CD4-positive, alpha-beta T cell treated with Interleukin-4 for 4 hours (primary cell): ENCODE results near the gene INCENP.
A peak's percentile ranks its signal among the peaks of the same experiment; 100 is the strongest.

Experiments used
- DNase-seq: peaks from one replicate; pipeline ENCODE4 v3.0.0-alpha.2; 2020

INCENP gene

DNA sequence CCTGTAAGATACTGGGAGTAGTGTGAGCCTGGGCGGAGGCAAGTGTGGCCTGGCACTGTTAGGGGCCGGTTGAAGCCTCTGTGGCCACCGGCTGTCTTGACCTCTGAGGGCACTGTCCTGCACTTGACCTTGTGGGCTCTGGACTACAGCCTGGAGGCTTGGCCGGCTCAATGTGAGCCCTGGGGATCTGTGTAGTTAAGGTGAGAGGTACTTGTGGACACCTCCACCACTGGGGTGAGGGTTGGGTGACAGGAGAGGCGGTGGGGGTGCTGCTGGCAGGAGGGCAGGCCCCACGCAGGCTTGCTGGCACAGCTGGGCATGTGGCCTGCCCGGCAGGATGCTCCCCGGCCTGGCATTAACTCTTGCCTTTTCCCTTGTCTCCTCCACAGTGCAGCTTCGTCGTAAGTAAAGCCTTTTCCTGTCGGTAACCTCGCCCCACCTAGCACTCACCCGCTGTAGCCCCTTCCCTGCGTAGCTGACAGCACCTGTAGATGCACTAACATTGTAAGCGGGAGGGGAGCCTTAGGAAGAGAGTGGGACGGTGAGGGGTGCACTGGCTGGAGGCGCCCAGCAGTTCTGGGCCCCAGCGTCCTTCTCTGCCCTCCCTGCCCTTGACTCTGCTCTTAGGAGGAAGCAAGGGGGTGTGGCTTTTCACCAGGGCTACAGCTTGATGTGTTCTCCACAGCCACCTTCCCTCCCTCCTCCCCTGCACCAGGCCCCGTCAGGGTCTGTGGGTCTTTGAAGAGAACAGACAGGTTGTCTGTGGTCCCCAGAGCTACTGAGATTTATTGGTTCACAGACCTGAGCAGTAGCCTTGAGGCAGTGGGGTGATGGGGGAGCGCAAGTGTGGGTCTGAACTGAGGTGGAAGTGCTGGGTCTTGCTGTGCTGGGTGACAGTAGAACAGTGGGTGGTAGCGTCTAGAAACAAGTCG, 17.6 kb downstream of the INCENP start:
- no peak for DNase-seq

DNA sequence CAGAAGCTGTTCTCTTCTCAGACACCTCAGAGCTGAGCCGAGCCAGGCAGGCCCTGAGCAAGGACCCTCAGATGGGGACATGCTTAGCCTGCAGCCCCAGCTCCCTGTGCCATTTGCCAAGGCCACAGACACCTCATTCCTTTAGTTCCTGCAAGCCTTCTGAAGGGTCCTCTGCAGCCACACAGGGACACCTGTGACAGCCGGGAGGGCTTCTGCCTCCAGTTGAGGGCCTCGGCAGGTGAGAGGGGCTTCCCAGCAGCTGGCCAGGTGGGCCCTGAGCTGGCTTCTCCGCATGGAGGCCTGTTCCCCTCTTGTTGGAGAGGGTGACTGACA, 18.2 kb downstream of the INCENP start:
- DNase-seq, result no peak

DNA sequence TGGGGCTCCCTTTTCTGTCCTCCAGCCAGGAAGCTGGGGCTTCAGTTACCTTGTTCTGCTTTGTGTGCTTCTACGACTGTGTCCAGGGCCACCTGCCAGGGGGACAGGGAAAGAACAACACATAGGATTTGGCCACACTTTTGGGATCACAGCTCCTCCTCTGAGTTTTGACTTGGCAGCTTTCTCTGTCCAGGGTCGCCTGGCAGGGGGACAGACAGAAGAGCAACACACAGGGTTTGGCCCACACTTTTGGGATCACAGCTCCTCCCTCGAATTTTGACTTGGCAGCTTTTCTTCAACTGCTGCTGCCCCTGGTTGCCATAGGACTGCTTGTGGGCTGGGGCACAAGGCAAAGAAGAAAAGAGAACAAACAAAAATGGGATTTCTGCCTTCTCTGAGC, 19.1 kb downstream of the INCENP start:
- DNase-seq, result no peak

DNA sequence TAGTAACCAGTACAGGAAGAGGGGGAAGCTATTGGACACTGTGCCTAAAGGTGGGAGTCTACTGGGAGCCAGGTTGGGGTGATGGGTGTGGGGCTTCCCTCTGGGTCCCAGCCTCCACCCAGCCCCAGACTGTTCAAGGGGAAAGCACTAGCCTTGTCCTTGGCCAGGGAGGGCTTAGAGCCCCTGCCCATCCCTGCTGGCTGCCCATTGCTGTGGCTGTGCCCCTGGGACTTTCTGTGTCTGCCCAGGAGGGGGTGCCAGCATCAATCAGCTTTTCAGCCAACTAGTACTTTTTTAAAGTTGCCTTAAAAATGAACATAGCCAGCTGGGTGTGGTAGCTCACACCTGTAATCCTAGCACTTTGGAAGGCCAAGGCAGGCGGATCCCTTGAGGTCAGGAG, 19.9 kb downstream of the INCENP start:
- no peak for DNase-seq

DNA sequence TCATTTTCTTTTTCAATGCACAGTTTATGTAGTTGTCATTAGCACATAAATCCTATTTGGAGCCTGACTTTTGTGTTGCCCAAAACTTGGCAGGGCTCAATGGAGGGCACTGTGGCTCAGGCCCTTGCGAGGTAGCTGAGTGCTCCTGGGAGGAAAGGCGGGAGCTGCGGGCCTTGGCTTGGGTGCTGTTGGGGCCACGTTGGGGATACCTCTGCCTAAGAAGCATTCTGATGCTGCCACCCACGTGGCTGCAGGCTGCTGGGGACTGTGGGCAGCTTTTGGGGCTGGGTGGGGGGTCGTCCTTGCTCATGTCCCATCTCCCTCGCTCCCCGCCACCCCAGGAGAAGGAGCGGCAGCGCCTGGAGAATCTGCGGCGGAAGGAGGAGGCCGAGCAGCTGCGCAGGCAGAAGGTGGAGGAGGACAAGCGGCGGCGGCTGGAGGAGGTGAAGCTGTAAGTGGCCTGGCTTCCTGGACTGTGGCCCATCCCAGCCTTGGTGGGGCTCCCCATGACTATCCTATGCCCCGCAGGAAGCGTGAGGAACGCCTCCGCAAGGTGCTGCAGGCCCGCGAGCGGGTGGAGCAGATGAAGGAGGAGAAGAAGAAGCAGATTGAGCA, 20.9 kb downstream of the INCENP start:
- no peak for DNase-seq

DNA sequence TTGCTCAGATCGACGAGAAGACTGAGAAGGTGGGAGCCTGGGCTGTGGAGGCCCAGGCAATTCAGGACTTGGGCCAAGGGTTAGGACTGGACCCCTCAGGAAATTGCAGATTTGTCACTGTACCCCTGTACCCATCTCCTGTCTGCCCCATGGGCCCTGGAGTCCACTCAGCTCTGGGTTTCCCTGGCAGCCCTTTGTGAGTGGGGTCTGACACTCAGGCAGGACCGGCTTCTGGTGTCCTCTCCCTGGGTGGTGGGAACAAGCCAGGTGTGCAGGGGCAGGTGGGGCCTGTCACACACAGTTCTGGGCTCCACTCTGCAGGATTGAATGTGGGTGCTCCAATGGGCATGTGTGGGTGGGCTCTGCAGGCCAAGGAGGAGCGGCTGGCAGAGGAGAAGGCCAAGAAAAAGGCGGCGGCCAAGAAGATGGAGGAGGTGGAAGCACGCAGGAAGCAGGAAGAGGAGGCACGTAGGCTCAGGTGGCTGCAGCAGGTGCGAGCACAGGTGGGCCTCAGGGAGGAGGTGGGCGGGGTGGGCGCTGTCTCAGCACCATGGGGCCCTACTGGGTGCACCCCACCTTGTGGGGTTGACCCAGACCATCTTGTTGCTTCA, 21.6 kb downstream of the INCENP start:
- DNase-seq, result no peak

DNA sequence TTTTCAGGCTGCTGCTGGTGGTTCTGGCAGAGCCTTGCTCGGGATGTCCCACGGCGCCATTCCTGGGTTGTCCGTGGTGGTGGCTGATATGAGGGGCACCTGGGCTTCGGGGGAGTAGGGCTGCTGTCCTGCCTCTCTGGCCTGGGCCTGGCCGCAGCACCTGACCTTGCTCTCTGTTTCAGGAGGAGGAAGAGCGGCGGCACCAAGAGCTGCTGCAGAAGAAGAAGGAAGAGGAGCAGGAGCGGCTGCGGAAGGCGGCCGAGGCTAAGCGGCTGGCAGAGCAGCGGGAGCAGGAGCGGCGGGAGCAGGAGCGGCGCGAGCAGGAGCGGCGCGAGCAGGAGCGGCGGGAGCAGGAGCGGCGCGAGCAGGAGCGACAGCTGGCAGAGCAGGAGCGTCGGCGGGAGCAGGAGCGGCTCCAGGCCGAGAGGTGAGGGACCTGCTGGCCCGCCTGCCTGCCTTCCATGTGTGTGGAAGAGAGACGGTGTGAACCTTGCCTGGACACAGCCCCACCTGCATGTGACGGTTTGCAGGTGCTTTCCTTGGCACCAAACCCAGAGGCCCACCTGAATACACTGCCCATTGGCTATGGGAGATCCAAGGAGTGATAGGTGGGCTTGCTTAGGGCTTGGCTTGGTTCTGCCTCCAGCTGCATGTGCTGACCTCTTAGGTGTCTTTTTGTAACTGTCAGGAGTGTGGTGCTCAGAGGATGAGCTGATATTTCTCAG, 22.8 kb downstream of the INCENP start:
- DNase-seq, result no peak

DNA sequence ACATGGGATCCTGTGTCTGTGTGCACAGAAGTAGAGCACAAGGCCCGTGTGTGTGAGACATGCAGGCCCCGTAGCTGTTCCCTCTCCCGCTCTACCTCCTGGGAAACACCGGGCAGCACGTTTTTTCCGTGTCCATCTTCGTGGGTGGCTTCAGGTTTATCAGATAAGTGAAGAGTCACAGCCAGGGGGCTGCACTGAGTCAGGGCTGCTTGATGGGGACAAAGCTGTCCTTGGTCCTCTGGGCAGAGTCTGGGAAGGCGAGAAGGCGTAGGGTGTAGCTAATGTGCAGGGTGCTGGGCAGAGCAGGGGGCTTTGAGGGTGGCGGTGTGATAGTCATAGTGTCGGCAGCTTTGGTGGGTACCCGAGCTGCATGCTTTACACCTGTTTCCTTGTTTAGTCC, 23.7 kb downstream of the INCENP start:
- no peak for DNase-seq

DNA sequence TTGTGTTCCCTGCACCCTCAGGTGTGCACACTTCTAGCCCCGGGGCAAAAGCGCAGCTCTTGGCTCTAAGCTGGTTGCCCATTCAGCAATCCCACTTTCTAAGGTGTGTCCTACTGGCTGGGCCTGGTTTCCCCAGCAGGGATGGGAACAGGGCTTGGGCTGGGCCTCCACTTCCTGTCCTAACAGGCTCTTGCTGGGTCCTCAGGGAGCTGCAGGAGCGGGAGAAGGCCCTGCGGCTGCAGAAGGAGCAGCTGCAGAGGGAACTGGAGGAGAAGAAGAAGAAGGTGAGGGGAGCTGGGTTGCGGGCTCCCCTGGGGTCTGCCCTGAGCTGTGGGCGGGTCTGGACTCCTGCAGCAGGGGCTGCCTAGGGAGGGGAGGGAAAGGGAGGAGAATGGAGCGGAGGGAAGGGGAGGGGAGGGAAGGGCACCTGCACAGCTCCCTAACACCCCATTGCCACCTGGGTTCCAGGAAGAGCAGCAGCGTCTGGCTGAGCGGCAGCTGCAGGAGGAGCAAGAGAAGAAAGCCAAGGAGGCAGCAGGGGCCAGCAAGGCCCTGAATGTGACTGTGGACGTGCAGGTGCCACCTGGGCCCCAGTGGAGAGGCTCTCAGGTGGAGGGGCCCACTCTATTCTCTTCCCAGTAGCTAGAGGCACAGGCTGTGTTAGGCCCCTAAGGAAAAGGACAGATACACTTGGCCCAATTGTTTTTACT, 24.6 kb downstream of the INCENP start:
- DNase-seq, result no peak

DNA sequence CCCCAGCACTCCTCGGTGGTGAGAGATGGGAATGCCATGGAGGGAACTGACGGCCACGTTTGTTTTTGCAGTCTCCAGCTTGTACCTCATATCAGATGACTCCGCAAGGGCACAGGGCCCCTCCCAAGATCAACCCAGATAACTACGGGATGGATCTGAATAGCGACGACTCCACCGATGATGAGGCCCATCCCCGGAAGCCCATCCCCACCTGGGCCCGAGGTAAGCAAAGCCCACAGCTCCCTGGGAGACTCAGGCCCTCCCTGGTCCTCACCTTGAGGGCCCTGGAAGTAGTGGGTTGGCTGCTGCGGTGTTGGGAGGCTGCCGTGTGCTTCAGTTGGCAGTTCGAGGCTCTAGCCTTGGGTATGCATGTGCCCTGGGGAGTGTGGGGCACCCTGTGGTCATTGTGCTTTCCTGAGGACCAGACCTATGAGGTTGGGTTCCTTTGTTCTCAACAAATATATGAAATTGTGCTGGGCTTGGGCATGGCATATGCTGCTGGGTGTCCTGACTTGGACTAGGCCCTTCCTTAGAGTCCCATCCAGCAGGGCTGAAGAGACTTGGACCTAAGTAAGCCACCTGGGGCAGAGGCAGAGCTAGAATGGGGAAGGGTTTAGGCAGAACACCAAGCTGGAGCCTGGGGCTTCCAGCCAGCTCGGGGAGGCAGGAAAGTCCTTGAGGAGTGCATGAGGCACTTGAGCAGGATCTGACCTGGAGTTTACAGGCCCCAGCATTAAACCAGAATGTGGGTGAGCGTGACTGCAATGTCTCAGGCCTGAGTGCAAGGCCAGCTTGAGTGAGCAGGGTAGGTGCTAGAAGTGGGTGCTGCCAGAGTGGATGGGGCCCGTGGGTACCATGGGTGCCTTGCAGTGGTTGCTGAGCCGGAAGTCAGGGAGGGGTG, 26.4 kb downstream of the INCENP start:
- DNase-seq, result no peak

DNA sequence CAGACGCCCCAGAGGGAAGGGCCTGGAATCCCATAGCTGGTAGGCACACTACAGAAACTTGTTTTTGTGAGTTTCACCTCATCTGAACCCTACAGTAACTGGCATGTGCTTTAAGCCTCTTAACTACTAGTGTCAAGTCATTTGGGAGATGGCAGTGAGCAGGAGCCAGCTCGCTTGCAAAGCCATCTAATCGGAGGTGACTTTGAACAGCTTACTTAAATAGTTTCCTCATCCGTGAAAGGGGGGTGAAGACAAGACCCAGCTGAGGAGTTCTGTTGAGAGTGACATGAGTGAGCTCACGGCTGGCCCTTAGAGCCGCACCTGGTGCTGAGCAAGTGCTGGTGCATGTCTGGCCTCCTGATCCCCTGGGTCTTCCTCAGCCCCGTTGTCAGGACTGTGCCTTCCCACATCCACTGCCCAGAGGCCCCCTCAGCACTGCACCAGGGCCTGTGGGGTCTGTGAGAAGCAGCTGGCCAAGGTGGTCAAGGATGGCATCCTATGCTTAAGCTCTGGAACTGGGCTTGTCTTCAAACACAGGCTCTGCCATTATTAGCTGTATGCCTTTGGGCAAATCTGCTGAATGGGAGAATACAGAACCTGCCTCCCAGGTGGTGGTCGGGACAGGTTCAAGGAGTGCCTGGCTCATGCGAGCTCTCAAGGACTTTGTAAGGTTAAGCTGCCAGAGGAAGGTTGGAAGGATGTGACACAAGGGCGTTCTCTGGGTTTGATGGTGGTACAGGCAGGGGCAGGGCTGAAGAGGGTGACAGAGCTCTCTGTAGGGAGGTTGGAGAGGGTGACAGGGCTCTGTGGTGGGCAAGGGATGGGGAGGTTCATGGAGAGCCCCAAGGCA, 27.3 kb downstream of the INCENP start:
- DNase-seq, result no peak

DNA sequence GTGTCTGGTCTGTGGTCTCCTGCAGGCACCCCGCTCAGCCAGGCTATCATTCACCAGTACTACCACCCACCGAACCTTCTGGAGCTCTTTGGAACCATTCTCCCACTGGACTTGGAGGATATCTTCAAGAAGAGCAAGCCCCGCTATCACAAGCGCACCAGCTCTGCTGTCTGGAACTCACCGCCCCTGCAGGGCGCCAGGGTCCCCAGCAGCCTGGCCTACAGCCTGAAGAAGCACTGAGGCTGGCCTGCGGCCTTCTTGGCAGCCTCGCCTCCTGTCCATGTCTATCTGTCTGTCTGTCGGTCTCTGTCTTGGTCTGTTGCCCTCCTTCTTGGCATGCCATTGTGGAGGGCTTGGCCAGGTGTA, 27.9 kb downstream of the INCENP start:
- no peak for DNase-seq

DNA sequence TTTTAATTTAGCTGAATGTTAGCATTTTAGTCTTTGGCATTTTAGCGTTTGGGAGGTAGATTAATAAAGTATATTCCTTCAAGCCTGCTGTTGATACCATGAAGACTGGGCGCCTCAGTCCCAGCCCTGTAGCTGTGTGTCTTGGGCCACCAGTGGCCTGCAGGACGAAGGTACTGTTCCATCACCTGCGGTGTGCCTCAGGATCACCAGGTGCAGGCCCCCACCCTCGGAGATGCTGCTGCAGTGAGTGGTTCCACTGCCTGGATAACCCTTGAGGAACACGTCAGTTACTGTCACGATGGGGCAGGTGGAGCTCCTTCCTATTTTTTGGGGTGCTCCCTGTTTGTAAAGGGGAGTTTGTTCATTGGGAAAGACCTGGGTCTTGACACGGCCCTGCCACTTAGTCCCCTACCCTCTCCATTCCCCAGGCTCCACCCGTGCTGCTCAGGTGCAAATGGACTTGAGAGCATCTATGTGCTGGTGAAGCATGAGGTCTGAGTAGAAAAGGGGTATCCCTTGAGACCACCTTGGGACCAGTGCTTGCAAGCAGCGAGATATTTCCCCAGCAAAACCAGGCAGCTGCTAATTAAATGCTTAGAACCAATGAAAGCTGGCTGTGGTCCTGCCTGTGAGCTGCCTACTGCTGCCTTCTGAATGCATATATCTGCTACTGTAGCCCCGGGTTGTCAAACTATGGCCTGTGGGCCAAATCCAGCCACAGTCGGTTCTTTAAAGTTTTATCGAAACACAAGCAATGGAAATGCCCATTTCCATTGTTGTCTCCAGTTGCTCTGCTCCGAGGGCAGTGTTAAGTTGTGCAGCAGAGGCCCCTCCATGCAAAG, 28.7 kb downstream of the INCENP start:
- no peak for DNase-seq

DNA sequence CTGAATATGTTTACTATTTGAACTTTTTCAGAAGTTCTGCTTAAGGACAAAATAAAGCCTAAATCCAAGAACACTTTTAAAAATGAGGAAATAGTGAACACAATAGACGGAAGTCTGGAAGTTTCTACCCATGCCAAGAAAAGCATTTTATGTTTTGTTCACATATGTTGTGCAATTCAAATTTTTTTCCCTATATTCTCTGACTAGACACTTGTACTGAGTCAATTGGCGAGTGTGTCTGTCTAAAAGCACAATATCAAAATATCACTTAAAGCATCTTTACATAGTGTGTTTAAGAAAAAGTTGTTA, 29.2 kb downstream of the INCENP start:
- DNase-seq, result no peak

DNA sequence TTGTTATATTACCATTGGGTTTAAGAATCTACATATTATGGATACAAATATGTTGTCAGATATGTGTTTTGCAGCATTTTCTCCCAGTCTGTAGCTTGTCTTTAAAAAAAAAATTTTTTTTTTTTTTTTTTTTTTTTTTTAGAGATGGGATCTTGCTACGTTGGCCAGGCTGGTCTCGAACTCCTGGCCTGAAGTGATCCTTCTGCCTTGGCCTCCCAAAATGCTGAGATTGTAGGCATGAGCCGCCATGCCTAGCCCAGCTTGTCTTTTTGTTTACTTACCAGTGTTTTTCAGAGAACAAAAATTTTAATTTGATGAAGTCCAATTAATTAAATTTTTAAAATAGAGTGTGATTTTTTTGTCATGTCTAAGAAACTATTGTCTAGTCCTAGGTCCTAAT, 29.8 kb downstream of the INCENP start:
- DNase-seq, result no peak

DNA sequence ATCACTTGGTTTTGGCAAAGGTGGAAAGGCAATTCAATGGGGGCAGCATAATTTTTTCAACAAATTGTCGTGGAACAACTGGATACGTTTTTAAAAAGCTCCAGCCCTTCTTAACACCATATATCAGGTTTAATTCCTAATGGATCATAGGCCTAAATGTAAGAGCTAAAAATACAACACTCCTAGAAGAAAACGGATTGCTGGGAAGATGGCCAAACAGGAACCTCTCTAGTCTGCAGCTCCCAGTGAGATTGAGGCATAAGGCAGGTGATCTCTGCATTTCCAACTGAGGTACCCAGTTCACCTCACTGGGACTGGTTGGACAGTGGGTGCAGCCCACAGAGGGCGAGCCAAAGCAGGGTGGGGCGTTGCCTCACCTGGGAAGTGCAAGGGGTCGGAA, 33.8 kb downstream of the INCENP start:
- no peak for DNase-seq

DNA sequence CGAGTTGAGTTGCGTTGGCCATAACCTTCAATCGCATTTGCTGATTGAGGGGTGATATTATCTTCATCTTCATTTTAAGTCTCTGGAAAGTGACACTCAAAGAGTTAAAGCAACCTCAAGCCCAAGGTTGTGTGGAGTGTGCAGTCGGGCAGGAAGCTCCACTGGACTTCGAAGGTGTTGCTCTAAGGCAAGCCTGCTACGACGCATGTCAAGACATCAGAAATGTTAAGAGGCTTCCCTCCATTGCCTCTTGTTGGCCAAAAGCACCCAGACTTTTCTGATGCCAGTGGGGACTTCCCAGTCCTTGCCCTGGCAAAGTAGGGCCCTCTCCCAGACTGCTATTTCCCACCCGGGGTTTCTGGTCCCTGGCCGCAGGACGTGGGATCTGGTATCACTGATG, 42.6 kb downstream of the INCENP start:
- DNase-seq, result no peak

DNA sequence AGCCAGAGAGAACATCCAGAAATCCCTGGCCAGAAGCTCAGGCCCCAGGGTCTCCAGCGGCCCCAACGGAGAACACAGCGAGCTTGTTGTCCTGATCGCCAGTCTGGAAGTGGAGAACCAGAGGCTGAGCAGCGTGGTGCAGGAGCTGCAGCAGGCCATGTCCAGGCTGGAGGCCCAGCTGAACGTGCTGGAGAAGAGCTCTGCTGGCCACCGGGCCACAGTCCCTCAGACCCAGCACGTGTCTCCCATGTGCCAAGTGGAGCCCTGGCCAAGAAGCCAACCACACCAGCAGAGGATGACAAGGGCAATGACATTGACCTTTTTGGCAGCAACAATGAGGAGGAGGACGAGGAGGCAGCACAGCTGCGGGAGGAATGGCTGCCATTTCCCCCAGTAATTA, 45.6 kb downstream of the INCENP start:
- no peak for DNase-seq

DNA sequence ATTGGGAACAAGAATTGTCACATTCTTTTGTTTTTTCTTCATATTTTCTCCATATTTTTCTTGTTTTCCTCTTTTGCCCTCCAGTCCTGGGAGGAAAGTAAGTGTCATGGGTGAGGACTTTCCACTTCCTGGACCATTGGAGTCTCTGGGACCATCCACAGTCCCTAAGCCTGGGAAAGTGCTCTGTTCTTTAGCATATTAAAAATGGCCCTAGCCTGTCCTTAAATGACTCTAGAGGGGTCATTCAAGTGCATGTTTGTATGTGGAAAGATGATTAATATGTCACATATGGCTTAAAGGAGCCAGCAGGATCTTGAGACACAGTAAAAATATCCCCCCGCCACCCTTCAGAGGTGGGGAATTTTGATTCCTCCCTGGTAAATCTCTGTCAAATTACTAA, 46.1 kb downstream of the INCENP start:
- no peak for DNase-seq

DNA sequence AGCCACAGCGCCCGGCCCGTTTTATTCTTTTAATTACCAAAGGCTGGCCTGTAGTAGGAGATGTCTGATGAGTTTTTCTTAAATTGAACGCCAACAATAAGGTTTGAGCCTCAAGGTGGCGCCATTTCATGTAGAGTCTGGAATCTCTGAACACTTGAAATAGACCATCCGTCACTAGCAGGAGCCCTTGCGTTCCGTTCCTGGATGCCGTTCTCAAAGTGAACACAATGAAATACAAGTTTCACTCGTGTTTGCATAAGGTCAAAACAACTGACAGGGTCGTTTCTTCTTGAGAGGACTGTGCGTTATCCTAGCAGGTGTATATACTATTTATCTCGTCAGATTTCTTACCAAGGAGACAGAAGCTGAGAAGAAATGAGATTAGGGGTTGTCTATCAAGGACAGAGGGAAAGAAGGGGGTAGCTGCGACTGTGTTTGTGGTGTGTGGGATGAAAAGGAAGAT, 47.5 kb downstream of the INCENP start:
- peak; percentile 63 for DNase-seq
